A549 treated with Hydrocortisone at 1 μM for 4 hours (cell line): ENCODE results near the gene KIF2C. TPM values are rescaled to one million over a fixed set of nuclear protein-coding genes. Genes with fewer than 3 reads are reported as not detected.

Experiments used
- total RNA-seq: library from RNA; stranded (reverse); fragments of 200-300 nt; extraction: Qiagen RNA extraction; gene quantifications from 5 replicates; pipeline ENCODE4 v1.2.3, GENCODE V29; 2022

Gene KIF2C
- 35.7 to 45.5 TPM (median 37.0 TPM) in 5 replicates for total RNA-seq

GRCh38 chr1:44739307-44740178 is at the start of gene KIF2C:
TSS of gene KIF2C (plus strand) at chr1:44739837. CDS start at chr1:44739933, 96 bp downstream.

GRCh38 chr1:44730741-44731512 is 8.7 kb upstream of the KIF2C start, which contains the start of gene RNU5D-1:
TSS of gene RNU5D-1 (minus strand) at chr1:44731170.

GRCh38 chr1:44775078-44775929 is 35.7 kb downstream of the KIF2C start, which contains the start of gene RPS8:
TSS of gene RPS8 (plus strand) at chr1:44775540. CDS start at chr1:44775597, 57 bp downstream.

GRCh38 chr1:44788120-44788860 is 48.7 kb downstream of the KIF2C start, which contains the start of gene BEST4:
TSS of gene BEST4 (minus strand) at chr1:44788170. CDS start at chr1:44787705, 465 bp downstream.

GRCh38 chr1:44799770-44800584 is 60.3 kb downstream of the KIF2C start, which contains the start of gene PLK3:
TSS of gene PLK3 (plus strand) at chr1:44800377. CDS start at chr1:44800464, 87 bp downstream.

GRCh38 chr1:44806704-44807363 is 67.2 kb downstream of the KIF2C start, which contains the start of gene DYNLT4:
TSS of gene DYNLT4 (minus strand) at chr1:44807351. CDS start at chr1:44806668, 683 bp downstream.

GRCh38 chr1:44808063-44808937 is 68.7 kb downstream of the KIF2C start, which contains the start of gene BTBD19:
TSS of gene BTBD19 (plus strand) at chr1:44808523. CDS start at chr1:44808821, 298 bp downstream.

Other genes with a start within 250 kb of the KIF2C start
- 7.4 to 9.5 TPM (median 9.0 TPM) in 5 replicates for gene TMEM53, start 65.4 kb upstream of the KIF2C start, total RNA-seq
- gene ARMH1, start 65.1 kb upstream of the KIF2C start, total RNA-seq: 0.55 to 1.1 TPM (median 0.92 TPM) in 5 replicates
- gene RNU5D-1, start 8.7 kb upstream of the KIF2C start, total RNA-seq: not detected in 5 replicates
- gene RPS8, start 35.7 kb downstream of the KIF2C start, total RNA-seq: 1,477 to 1,763 TPM (median 1,692 TPM) in 5 replicates
- gene BEST4, start 48.3 kb downstream of the KIF2C start, total RNA-seq: 0.23 to 0.37 TPM (median 0.32 TPM) in 5 replicates
- gene PLK3, start 60.5 kb downstream of the KIF2C start, total RNA-seq: 12.9 to 18.3 TPM (median 16.1 TPM) in 5 replicates
- gene DYNLT4, start 67.5 kb downstream of the KIF2C start, total RNA-seq: 0.32 to 1.0 TPM (median 0.67 TPM) in 5 replicates
- 1.9 to 3.2 TPM (median 2.3 TPM) in 5 replicates for gene BTBD19, start 68.7 kb downstream of the KIF2C start, total RNA-seq
- 0.14 to 0.27 TPM (median 0.22 TPM) in 5 replicates for gene PTCH2, start 103.4 kb downstream of the KIF2C start, total RNA-seq
- gene EIF2B3, start 246.8 kb downstream of the KIF2C start, total RNA-seq: 16.6 to 20.7 TPM (median 16.9 TPM) in 5 replicates